HEK293T (cell line): ENCODE measurements around the gene USP36.

Experiments used
- ELF4 ChIP-seq: fragments of 450-650 bp; IDR thresholded peaks from 2 replicates; pipeline ENCODE4 v1.6.1; 2017; ENCODE audit warnings: antibody characterized with exemption
- FOXK2 ChIP-seq: fragments of 450-650 bp; IDR thresholded peaks from 2 replicates; pipeline ENCODE4 v1.6.1; 2016; ENCODE audit warnings: mild to moderate bottlenecking
- FOXM1 ChIP-seq: fragments of 450-650 bp; IDR thresholded peaks from 2 replicates; pipeline ENCODE4 v1.6.1; 2017; ENCODE audit warnings: mild to moderate bottlenecking, borderline replicate concordance
- LEF1 ChIP-seq: fragments of 450-650 bp; IDR thresholded peaks from 2 replicates; pipeline ENCODE4 v1.6.1; 2017; ENCODE audit warnings: mild to moderate bottlenecking, borderline replicate concordance
- SUZ12 ChIP-seq: fragments of 450-650 bp; IDR thresholded peaks from 2 replicates; pipeline ENCODE4 v1.6.1; 2016; ENCODE audit warnings: mild to moderate bottlenecking
- TARDBP ChIP-seq: fragments of 450-650 bp; IDR thresholded peaks from 2 replicates; pipeline ENCODE4 v1.6.1; 2016
- ZNF384 ChIP-seq: fragments of 450-650 bp; IDR thresholded peaks from 2 replicates; pipeline ENCODE4 v1.6.1; 2016

GRCh38 chr17:78789663-78790181, 50.9 kb downstream of the USP36 start:
- no peak for TF ChIP-seq ZNF384
- TF ChIP-seq TARDBP, result no peak
- no peak for TF ChIP-seq LEF1
- TF ChIP-seq FOXK2, result no peak
- TF ChIP-seq FOXM1, result no peak
- no peak for TF ChIP-seq ELF4
- no peak for TF ChIP-seq SUZ12
